Mononuclear cell (primary cell): ENCODE results near the gene STARD13. TPM values are rescaled to one million over a fixed set of nuclear protein-coding genes. Genes with fewer than 3 reads are reported as not detected.

Source experiments
- H3K27me3 ChIP-seq: 2 replicates; pipeline ENCODE4 v1.6.0; 2011; ENCODE audit warnings: low read length, control low read depth; ENCODE audit not compliant: insufficient read depth
- H3K4me1 ChIP-seq: 2 replicates; pipeline ENCODE4 v1.5.1; 2011; ENCODE audit warnings: mild to moderate bottlenecking, low read length, control low read depth; ENCODE audit not compliant: insufficient read depth
- H3K4me3 ChIP-seq: 2 replicates; pipeline ENCODE4 v1.5.1; 2011; ENCODE audit warnings: mild to moderate bottlenecking, low read length, moderate library complexity
- H3K9me3 ChIP-seq: 2 replicates; pipeline ENCODE4 v1.5.1; 2011; ENCODE audit warnings: low read depth, mild to moderate bottlenecking, control low read depth, low read length
- total RNA-seq: library from RNA; depleted of rRNA; stranded (reverse); fragments of >200 nt; gene quantifications from one replicate; pipeline ENCODE4 v1.2.3, GENCODE V29; 2012

STARD13 gene
- total RNA-seq, 1 donor, result 0.84 TPM

- H3K4me3 ChIP-seq, result no peak overlapping the region
- no peaks in the 10 kb centered on the region for H3K27me3 ChIP-seq
- H3K9me3 ChIP-seq, result no peaks in the 10 kb centered on the region
- no peaks in the 10 kb centered on the region for H3K4me1 ChIP-seq
These were observed 11.3 kb downstream of the STARD13 start for GRCh38 chr13:33274264-33274663.

DNA sequence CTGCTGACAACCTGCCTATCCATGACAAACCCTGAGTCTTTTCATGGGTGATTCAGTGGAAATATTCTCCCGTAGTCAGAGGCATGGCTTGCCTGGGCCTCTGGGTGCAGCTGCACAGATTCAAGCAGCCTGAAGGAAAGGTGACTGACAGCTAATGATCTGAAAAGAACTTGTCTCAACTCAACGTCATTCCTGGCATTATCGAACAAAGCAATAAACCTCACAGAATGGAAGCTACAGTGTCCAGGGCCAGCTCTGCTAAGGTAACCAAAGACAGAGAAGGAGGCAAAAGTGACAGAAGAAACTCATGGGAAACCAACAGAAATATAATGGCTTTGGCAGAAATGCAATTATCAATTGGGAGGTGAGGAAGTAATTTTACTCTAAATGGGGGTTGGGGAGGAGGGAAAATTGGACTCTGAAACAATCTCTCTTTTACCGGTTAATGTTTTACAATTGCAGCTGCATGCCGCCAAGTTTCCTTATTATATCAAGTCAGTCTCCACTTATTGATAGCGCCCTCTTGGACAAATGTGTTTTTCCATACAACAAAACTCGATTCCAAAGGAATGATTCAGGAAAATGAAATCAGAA is 12.9 kb downstream of the STARD13 start:
- Histone ChIP-seq H3K4me3 (no peak overlapping the region), H3K4me1 (no peaks in the 10 kb centered on the region)

GRCh38 chr13:33271759-33272158 is 13.8 kb downstream of the STARD13 start:
- H3K9me3 ChIP-seq, result no peaks in the 10 kb centered on the region

More for the DNA sequence above, 12.9 kb downstream of the STARD13 start:
- H3K9me3 ChIP-seq, result no peaks in the 10 kb centered on the region
- no peaks in the 10 kb centered on the region for H3K27me3 ChIP-seq

DNA sequence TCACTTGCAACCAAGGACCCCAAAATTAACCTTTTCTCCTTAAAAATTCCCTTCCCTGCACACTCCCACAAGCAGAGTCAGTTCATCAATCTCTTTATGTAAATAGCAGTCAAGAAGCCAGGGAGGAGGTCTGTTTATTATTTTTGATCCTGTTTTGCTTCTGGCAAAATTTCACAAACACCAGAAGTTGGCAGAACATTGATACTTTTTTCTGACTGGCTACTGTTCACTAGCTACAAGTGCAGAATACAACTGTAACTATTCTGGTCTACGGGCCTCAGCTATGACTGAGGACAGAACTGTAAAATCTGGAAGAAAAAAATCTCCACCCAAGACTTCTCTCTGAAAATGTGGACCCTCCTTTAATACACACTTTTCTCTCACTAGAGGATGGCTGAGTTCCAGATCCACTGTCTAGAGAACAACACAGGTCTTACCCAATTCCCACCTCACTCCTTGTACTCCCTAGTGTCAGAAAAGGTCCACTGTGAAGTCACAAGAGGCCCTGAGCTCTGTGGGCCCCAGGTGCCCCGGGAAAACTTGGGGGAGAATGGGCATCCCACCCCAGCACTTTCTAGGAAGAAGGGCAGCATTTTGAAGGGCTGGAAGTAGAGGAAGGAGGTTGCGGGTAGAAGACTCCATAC is 14.5 kb downstream of the STARD13 start:
- no peaks in the 10 kb centered on the region for H3K4me1 ChIP-seq
- no peaks in the 10 kb centered on the region for H3K27me3 ChIP-seq
- no peaks in the 10 kb centered on the region for H3K9me3 ChIP-seq
- no peak overlapping the region for H3K4me3 ChIP-seq

More at GRCh38 chr13:33271759-33272158, 13.8 kb downstream of the STARD13 start:
- no peak overlapping the region for H3K4me3 ChIP-seq
- H3K27me3 ChIP-seq, result no peaks in the 10 kb centered on the region
- no peaks in the 10 kb centered on the region for H3K4me1 ChIP-seq

DNA sequence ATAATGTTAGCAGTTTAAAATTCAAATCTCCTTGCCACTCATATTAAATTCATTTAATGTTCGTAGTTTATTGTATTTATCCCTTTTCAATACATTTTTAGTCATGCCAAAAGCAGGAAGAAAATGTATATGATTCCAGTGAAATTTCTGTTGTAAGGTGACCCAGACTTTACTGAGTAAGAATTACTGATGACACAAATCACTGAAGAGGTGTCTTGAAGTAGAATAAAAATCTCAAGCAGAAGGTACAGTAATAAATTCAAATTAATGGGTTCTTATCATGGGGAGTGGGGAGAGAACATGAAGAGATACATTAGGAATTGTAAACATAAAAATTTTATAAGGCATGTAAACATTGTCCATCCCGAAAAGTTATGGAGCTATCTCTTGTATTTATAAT is 19.9 kb downstream of the STARD13 start:
- H3K4me3 ChIP-seq, result no peak overlapping the region
- H3K27me3 ChIP-seq, result no peaks in the 10 kb centered on the region
- no peaks in the 10 kb centered on the region for H3K4me1 ChIP-seq
- no peaks in the 10 kb centered on the region for H3K9me3 ChIP-seq

DNA sequence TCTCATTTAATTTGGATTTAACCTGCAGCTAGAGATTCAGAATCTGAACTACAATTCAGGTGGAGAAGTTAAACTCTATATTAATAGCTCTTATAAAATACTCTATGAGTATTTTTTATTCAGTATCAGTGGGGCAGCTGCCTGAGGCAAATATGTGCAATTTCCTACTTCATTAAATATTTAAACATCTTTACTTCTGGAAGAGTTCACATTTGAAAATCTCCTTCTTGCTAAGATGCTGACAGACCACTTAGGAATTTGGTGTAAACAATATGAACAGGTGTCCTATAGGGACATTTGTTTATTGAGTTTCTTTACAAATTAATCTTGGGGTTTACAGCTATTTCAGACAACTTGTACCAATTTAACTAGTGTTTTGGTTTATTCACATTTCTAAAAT is 20.4 kb downstream of the STARD13 start:
- no peaks in the 10 kb centered on the region for H3K27me3 ChIP-seq
- H3K9me3 ChIP-seq, result no peaks in the 10 kb centered on the region
- no peaks in the 10 kb centered on the region for H3K4me1 ChIP-seq
- no peak overlapping the region for H3K4me3 ChIP-seq

GRCh38 chr13:33264620-33264978 is 21.0 kb downstream of the STARD13 start:
- Histone ChIP-seq H3K9me3 (no peaks in the 10 kb centered on the region), H3K27me3 (no peaks in the 10 kb centered on the region), H3K4me1 (no peaks in the 10 kb centered on the region), H3K4me3 (no peak overlapping the region)

DNA sequence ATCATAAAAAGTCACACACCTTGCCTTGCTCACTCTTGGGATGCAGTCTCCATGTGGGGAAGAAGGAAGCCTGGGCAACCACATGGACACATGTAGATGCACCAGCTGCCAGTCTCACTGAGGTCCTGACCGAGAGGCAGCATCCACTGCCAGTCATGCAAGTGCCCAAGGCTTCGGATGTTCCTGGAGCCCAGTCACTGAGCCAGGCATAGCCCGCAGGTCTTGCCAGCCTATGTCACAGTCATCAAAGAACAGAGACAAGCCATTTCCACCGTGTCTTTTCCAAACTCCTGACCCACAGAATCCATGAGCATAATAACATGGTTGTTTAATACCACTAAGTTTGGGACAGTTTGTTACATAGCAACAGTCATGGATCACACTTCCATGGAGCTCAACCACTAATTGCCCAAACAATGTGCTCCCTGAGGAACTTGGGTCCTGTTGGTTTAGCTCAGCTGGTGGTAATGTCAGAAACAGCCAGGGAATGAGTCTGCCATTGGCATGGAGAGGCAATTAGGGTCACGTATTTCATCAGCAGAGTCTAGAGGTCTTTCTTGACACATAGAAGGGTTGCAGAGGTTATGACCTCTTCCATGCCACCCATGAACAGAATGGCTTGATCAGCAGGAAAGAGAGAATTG is 21.5 kb downstream of the STARD13 start:
- Histone ChIP-seq H3K4me1 (no peaks in the 10 kb centered on the region), H3K4me3 (no peak overlapping the region), H3K9me3 (no peaks in the 10 kb centered on the region), H3K27me3 (no peaks in the 10 kb centered on the region)

- Histone ChIP-seq H3K4me1 (no peaks in the 10 kb centered on the region), H3K4me3 (no peak overlapping the region), H3K27me3 (no peaks in the 10 kb centered on the region), H3K9me3 (no peaks in the 10 kb centered on the region)
These were observed 22.1 kb downstream of the STARD13 start for GRCh38 chr13:33263484-33263883.

GRCh38 chr13:33262997-33263396 is 22.6 kb downstream of the STARD13 start:
- H3K4me1 ChIP-seq, result no peaks in the 10 kb centered on the region
- H3K4me3 ChIP-seq, result no peak overlapping the region
- no peaks in the 10 kb centered on the region for H3K27me3 ChIP-seq
- H3K9me3 ChIP-seq, result no peaks in the 10 kb centered on the region

- Histone ChIP-seq H3K4me1 (no peaks in the 10 kb centered on the region), H3K4me3 (no peak overlapping the region), H3K27me3 (no peaks in the 10 kb centered on the region), H3K9me3 (no peaks in the 10 kb centered on the region)
These were observed 23.0 kb downstream of the STARD13 start for GRCh38 chr13:33262594-33262993.

GRCh38 chr13:33262062-33262487 is 23.5 kb downstream of the STARD13 start:
- Histone ChIP-seq H3K4me3 (no peak overlapping the region), H3K9me3 (no peaks in the 10 kb centered on the region), H3K27me3 (no peaks in the 10 kb centered on the region), H3K4me1 (no peaks in the 10 kb centered on the region)

DNA sequence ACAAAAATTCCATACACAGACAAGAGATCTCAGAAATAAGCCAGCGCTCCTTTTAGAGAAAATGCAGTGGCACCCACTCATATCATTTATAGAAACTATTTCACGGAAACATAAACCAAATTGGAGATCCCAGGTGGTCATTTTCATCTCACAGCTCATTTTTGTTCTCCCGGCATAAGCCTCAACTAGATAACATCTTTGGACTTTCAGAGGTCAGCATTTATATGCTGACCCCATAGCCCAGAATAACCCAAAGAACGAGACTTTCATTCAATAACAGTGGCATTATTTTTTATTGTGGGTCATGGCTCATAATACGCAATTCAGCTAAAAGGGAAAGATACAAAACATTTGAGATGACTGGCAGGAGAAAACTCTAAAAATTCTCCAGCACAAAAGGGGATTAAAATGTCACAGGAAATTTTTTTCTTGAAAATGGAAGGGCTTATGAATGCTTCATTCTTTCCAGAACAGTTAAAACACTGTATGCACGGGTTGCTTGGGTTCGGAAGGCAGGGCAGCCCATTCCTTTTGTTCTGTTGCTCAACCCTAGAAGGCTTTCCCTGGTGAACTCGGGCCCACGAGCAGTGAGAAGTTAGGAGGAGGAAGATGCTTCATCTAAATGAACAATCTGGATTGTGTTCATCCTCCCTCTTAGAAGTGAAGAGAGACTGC is 24.0 kb downstream of the STARD13 start:
- Histone ChIP-seq H3K4me3 (no peak overlapping the region), H3K9me3 (no peaks in the 10 kb centered on the region), H3K27me3 (no peaks in the 10 kb centered on the region), H3K4me1 (no peaks in the 10 kb centered on the region)

- Histone ChIP-seq H3K9me3 (no peaks in the 10 kb centered on the region), H3K4me1 (no peaks in the 10 kb centered on the region)
These were observed 25.1 kb downstream of the STARD13 start for GRCh38 chr13:33260168-33261098.

More at GRCh38 chr13:33260168-33261098, 25.1 kb downstream of the STARD13 start:
- Histone ChIP-seq H3K4me3 (no peak overlapping the region), H3K27me3 (no peaks in the 10 kb centered on the region)
